Body of pancreas (tissue), 4 donors: ENCODE data around the gene ZNF407. TPM values are rescaled to one million over a fixed set of nuclear protein-coding genes. Genes with fewer than 3 reads are reported as not detected.

ENCODE experiments used
- ATAC-seq: fragments of 150-250 bp; one replicate; pipeline ENCODE4 v1.9.1; 2016
- DNase-seq, 4 donors: peaks; one replicate each; pipeline ENCODE4 v3.0.0-alpha.2; 2019
- H3K27ac ChIP-seq, 4 donors: fragments of 200-600 bp; sonication (generic); 1 replicate in 3 of 4; 2 replicates in 1 of 4; pipeline versions ENCODE4 v1.5.1 to v1.6.1; 2016 to 2019; ENCODE audit warnings: mild to moderate bottlenecking in 1 of 4, mixed read lengths in 1 of 4, moderate library complexity in 1 of 4
- H3K27me3 ChIP-seq, 2 donors: fragments of 200-600 bp; sonication (generic); one replicate each; pipeline ENCODE4 v1.6.0; 2016; ENCODE audit warnings: mild to moderate bottlenecking in 1 of 2
- H3K36me3 ChIP-seq, 2 donors: fragments of 200-600 bp; sonication (generic); replicated peaks in 1 of 2; 2 replicates each; pipeline ENCODE4 v1.5.1; 2016; ENCODE audit warnings: low read depth in 2 of 2; ENCODE audit not compliant: insufficient read depth in 1 of 2
- H3K4me1 ChIP-seq: fragments of 200-600 bp; sonication (generic); one replicate; pipeline ENCODE4 v1.6.0; 2016
- H3K4me3 ChIP-seq, 2 donors: fragments of 200-600 bp; sonication (generic); 1 replicate in 1 of 2; 2 replicates in 1 of 2; pipeline ENCODE4 v1.5.1; 2016 to 2019
- H3K9me3 ChIP-seq, 3 donors: fragments of 200-600 bp; sonication (generic); 1 replicate in 2 of 3; 2 replicates in 1 of 3; pipeline ENCODE4 v1.5.1; 2016
- POLR2A ChIP-seq, 3 donors: fragments of 450-650 bp; IDR thresholded peaks; one replicate each; pipeline ENCODE4 v1.6.1; 2016; ENCODE audit warnings: antibody characterized with exemption in 3 of 3, mild to moderate bottlenecking in 2 of 3
- WGBS, 2 donors: methylation state at CpG; one replicate each; pipeline ENCODE4 v1.1.5; 2017; 5-methylcytosine and 5-hydroxymethylcytosine counted together
- intact Hi-C: fragments of 100-400 bp; cut with DNase I; formaldehyde crosslinking; loops from one replicate; pipeline ENCODE4 v1.15.1; 2023
- total RNA-seq, 2 donors: library from RNA; depleted of rRNA; stranded (reverse); fragments of >200 nt; gene quantifications; one replicate each; pipeline ENCODE4 v1.1.0, GENCODE V29; 2016
- TF ChIP-seq, protein P1 (sequence below), 7 experiments: fragments of 450-650 bp in 4 of 7; fragments of 200-600 bp in 3 of 7; sonication (generic) in 3 of 7; IDR thresholded peaks; one replicate each; pipeline ENCODE4 v1.5.1; 2016 to 2019; ENCODE audit warnings: antibody characterized with exemption in 7 of 7

The ZNF407 gene
- total RNA-seq, 2 donors from 2014 or later, result 14.3 to 19.1 TPM

DNA sequence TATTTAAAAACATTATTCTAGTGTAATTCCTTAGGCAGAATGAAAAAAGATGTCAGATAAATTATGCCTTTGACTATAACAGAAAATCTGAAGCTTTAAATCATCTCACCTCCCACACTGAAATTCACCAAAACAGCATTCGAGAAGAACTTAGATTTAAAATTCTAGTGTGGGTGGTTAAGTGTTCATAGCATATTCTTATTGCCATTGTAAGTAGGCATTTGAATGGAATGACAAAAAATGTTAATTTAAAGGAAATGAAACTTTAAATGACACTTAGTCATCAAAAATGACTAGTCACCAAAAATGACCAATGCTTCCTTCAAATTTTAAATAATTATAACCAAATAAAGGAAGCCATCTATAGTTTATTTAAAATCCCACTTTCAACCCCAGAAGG is 7.0 kb upstream of the ZNF407 start:
- 79% methylated on average over 1 of the region's 1 CpG for WGBS, 2 donors
- intact Hi-C loops, result no loop called here
- no peak overlapping the region for H3K27ac ChIP-seq
- H3K4me3 ChIP-seq, result no peak overlapping the region
- no peak for ATAC-seq
- no peak for TF ChIP-seq POLR2A (IDR thresholded peaks at IDR 0.05)
- TF ChIP-seq, protein P1, sequence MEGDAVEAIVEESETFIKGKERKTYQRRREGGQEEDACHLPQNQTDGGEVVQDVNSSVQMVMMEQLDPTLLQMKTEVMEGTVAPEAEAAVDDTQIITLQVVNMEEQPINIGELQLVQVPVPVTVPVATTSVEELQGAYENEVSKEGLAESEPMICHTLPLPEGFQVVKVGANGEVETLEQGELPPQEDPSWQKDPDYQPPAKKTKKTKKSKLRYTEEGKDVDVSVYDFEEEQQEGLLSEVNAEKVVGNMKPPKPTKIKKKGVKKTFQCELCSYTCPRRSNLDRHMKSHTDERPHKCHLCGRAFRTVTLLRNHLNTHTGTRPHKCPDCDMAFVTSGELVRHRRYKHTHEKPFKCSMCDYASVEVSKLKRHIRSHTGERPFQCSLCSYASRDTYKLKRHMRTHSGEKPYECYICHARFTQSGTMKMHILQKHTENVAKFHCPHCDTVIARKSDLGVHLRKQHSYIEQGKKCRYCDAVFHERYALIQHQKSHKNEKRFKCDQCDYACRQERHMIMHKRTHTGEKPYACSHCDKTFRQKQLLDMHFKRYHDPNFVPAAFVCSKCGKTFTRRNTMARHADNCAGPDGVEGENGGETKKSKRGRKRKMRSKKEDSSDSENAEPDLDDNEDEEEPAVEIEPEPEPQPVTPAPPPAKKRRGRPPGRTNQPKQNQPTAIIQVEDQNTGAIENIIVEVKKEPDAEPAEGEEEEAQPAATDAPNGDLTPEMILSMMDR (IDR thresholded peaks at IDR 0.05), result no peak
- no peaks in the 10 kb centered on the region for H3K9me3 ChIP-seq
- H3K27me3 ChIP-seq, result no peaks in the 10 kb centered on the region
- H3K4me1 ChIP-seq, result peaks cover 8% of the 10 kb centered on the region
- peaks cover 0 to 2% of the 10 kb centered on the region in 2 donors for H3K36me3 ChIP-seq
- DNase-seq, result no peak

DNA sequence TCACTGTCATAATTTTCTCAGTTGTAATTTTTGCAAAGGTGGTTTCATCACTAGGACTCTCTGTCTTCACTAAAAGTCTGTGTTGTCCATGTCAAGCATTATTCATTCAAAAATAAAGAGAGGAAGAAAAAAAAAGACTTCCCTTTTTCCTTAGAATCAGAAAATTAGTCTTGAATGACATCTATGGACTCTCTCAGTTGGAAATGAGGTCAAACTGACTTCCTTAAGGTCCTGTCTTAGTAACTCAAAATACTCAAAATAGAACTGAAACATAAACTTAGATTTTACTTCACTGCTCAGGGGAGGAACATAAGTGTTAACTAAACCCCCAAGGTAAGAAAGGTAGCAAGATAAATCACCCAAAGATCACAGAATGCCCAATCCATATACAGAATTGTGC is 2.2 kb upstream of the ZNF407 start:
- H3K9me3 ChIP-seq, result no peaks in the 10 kb centered on the region
- H3K27ac ChIP-seq, result no peak overlapping the region
- H3K36me3 ChIP-seq, result peaks cover 0 to 2% of the 10 kb centered on the region in 2 donors
- ATAC-seq (no peak), DNase-seq (no peak)
- peaks cover 28% of the 10 kb centered on the region for H3K4me1 ChIP-seq
- no peaks in the 10 kb centered on the region for H3K27me3 ChIP-seq
- intact Hi-C loops, result no loop called here
- TF ChIP-seq, protein P1 (IDR thresholded peaks at IDR 0.05), result no peak
- no peak for TF ChIP-seq POLR2A (IDR thresholded peaks at IDR 0.05)
- no peak overlapping the region for H3K4me3 ChIP-seq

DNA sequence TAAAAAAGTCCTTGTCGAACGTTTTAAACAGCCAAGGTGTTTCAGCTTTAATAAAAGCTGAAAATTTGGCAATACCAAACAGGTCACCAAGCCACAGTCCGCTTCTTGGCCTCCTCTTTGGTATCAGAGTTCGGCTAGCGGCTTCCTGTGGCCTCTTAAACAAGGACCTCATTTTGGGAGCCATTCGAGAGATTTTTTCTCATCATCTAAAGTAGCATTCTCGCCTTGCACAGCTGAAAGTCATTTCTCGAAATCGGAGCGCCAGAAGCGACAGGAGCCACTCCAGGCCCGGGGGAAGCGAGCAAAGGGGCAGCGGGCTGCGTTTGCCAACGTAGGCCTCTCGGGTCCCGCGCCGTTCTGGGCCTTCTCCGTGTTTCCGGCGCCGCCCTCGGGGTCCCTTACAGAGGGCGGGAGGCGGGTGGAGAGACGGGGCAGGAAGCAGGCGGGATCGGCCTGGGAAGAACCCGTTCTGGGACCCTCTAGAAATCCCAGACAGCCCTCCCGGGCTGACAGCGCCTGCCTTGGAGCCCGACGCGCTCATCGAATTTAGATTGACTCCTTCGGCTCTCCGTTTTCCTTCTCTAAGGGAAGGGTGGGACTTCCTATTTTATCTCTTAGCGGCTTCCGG is 522 bp upstream of the ZNF407 start:
- intact Hi-C loops, result no loop called here
- peak overlapping the region; percentile 90 to 98 (median 98) for H3K27ac ChIP-seq
- H3K36me3 ChIP-seq, result peaks cover 0 to 2% of the 10 kb centered on the region in 2 donors
- DNase-seq (peak; percentile 58 to 77 (median 64)), ATAC-seq (peak; percentile 72)
- TF ChIP-seq, protein P1 (IDR thresholded peaks at IDR 0.05), result no peak
- TF ChIP-seq POLR2A (IDR thresholded peaks at IDR 0.05), result peak in 1 of 3 donors; percentile 23
- WGBS, 2 donors, result 0% methylated on average over 20 to 41 of the region's 41 CpGs
- H3K27me3 ChIP-seq, result no peaks in the 10 kb centered on the region
- H3K4me3 ChIP-seq, result peak overlapping the region; percentile 21 to 95
- no peaks in the 10 kb centered on the region for H3K9me3 ChIP-seq
- H3K4me1 ChIP-seq, result peaks cover 28% of the 10 kb centered on the region

DNA sequence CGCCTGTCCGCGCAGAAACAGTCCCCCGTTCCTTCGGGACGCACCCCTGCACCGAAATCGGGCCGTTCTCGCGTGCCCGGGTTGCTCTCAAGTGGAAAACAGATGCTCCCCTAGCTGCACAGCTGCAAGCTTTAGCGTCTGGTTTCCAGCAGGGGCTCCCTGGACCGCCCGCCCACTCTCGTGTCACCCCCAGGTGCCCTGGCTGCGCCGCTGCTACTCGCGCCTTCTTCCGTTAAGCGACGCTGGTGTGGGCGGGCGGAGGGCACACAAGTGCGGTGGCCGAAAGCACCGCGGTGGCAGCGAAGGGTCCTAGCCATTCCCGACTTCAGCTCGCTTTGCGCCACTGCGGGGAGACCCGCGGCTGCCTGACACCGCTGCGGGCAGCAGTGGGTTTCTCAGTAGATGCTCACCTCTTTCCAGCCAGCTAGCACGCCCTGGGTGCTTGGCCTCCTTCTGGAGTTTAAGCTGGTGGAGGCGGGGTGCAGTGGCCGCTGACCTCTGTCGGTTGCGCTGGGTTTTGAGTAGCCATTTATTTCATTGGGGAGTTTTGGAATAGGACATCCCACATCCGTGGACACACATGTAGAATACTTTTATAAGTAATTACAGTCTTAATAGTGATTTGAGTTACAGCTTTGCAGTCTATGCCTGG is 806 bp downstream of the ZNF407 start:
- no peaks in the 10 kb centered on the region for H3K27me3 ChIP-seq
- peak overlapping the region; percentile 21 to 95 for H3K4me3 ChIP-seq
- WGBS, 2 donors, result 0% methylated on average over 5 to 43 of the region's 44 CpGs
- intact Hi-C loops, result no loop called here
- H3K4me1 ChIP-seq, result peaks cover 28% of the 10 kb centered on the region
- H3K9me3 ChIP-seq, result no peaks in the 10 kb centered on the region
- H3K36me3 ChIP-seq, result peaks cover 0 to 1% of the 10 kb centered on the region in 2 donors
- ATAC-seq (peak; percentile 28), DNase-seq (peak; percentile 47 to 64 (median 54))
- peak in 1 of 3 donors; percentile 12 for TF ChIP-seq POLR2A (IDR thresholded peaks at IDR 0.05)
- TF ChIP-seq, protein P1 (IDR thresholded peaks at IDR 0.05), result peak in 2 of 7 experiments; percentile 6 to 24
- peak overlapping the region; percentile 90 to 98 (median 98) for H3K27ac ChIP-seq
